ENCODE measurements around the gene IPPK. TPM values are rescaled to one million over a fixed set of nuclear protein-coding genes. Genes with fewer than 3 reads are reported as not detected.

The IPPK gene
- 8.1 and 11.6 TPM in 2 replicates for total RNA-seq (ENCODE audit: low replicate concordance)
- long read RNA-seq, full-length matches to known transcripts, result 27 of 38 reads
- long read RNA-seq, partial matches to known transcripts, result 2 of 38 reads
- long read RNA-seq, other reads (novel, unspliced or antisense), result 9 of 38 reads

DNA sequence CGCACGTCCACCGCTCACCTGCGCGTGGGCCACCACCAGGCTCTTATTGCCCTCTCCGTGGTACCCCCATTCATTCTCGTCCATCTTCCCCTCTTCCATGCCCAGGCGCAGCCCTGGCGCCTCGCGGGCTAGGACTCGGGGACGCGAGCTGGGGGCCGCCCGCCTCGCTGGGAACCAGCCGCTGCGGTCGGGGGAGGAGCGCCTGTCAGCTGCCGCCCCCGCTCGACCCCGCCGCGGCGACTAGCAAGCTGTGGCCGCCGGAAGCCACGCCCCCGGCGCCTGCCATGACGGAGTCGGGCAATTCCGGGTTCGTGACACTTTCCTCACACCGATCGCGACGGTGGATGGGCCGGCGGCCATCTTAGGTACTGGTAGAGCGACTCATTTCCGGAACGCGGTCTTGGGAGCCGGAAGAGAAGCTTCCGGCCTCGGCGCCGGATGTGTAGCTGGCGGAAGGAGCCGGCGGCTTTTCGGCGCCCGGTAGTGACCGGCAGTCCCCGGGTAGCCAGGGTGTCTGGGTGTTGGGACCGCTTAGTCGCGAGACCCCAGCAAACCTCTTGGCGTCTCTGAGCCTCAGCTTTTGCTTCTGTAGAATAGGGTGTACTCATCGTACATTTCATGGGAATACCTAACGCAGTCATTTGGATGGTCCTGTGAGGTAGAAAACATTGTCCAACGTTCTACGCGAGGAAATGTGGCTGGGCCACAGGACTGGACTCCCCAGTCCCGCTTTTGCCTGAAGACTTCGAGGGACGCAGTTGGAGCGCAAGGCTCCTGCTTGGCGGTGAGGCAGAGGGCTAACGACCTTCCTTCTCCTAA lies at the start of gene IPPK:
IPPK (minus strand) TSS at position 242 of the 819 bp plus-strand sequence; CDS start at position 99, 143 bp downstream.
- Mint-ChIP-seq H3K4me3 (peak within 1 kb of the TSS; percentile 96), H3K27ac (peak within 1 kb of the TSS; percentile 92), H3K4me1 (ENCODE audit: unreplicated experiment) (peaks cover 17% of the 10 kb centered on the region), H3K9me3 (no peaks in the 10 kb centered on the region), H3K27me3 (no peaks in the 10 kb centered on the region), H3K36me3 (peaks cover 4% of the 10 kb centered on the region)
- TF ChIP-seq, protein P1, sequence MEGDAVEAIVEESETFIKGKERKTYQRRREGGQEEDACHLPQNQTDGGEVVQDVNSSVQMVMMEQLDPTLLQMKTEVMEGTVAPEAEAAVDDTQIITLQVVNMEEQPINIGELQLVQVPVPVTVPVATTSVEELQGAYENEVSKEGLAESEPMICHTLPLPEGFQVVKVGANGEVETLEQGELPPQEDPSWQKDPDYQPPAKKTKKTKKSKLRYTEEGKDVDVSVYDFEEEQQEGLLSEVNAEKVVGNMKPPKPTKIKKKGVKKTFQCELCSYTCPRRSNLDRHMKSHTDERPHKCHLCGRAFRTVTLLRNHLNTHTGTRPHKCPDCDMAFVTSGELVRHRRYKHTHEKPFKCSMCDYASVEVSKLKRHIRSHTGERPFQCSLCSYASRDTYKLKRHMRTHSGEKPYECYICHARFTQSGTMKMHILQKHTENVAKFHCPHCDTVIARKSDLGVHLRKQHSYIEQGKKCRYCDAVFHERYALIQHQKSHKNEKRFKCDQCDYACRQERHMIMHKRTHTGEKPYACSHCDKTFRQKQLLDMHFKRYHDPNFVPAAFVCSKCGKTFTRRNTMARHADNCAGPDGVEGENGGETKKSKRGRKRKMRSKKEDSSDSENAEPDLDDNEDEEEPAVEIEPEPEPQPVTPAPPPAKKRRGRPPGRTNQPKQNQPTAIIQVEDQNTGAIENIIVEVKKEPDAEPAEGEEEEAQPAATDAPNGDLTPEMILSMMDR (conservative IDR thresholded peaks at IDR 0.05), result no peak
- DNase-seq (ENCODE audit: extremely low spot score, unreplicated experiment), result peak; percentile 96

- no peaks in the 10 kb centered on the region for H3K9me3 Mint-ChIP-seq
- no peak overlapping the region for H3K27ac Mint-ChIP-seq
- H3K36me3 Mint-ChIP-seq, result peaks cover 12% of the 10 kb centered on the region
- H3K27me3 Mint-ChIP-seq, result no peaks in the 10 kb centered on the region
- TF ChIP-seq, protein P1 (conservative IDR thresholded peaks at IDR 0.05), result no peak
- peak; percentile 65 for DNase-seq (ENCODE audit: extremely low spot score, unreplicated experiment)
- no peak overlapping the region for H3K4me3 Mint-ChIP-seq
- peaks cover 11% of the 10 kb centered on the region for H3K4me1 Mint-ChIP-seq (ENCODE audit: unreplicated experiment)
Observed at GRCh38 chr9:92719028-92719647, 49.2 kb upstream of the IPPK start.

DNA sequence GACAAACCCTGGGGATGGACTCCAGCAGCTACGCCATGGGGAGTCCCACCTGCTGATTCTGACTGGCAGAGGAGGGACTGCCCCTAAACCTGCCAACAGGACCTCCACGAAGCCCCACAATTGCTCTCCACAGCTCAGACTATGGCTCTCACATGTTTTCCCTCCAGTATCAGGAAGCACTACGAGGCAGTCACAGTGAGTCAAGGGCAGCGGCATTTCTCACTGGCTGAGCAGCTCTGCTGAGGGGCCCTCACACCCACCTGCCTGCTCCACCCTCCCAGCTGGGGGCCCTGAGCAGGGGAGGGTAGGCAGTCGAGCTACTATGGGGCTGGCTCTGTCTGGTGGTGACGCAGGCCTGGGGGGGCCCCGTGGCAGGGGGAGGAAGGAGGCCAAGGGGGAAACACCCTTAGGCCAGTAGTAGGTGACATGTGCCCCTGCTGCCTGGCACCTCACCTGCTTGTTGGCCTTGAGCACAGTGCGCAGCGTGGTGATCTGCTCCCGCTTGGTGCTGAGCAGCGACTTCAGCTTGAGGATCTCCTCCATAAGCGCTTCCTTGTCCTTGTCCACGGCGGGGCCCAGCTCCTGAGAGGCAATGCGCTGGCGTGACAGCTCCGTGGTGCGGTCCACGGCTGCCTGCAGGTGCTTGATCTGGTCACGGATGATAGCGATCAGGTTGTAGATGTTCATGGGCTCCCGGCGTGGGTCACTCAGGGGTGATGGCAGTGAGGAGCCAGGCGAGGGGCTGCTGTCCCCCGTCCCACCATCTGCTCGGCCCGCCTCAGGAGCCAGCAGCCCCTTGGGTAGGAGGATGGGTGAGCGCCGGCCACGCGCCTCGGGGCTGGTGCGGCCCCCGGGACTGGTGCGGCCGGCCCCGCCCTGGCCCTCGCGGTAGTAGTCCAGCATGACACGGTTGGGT lies 48.4 kb upstream of the IPPK start:
- H3K4me1 Mint-ChIP-seq (ENCODE audit: unreplicated experiment), result peaks cover 5% of the 10 kb centered on the region
- H3K27ac Mint-ChIP-seq, result no peak overlapping the region
- no peaks in the 10 kb centered on the region for H3K9me3 Mint-ChIP-seq
- DNase-seq (ENCODE audit: extremely low spot score, unreplicated experiment), result peak; percentile 67
- H3K4me3 Mint-ChIP-seq, result no peak overlapping the region
- peaks cover 9% of the 10 kb centered on the region for H3K36me3 Mint-ChIP-seq
- H3K27me3 Mint-ChIP-seq, result no peaks in the 10 kb centered on the region
- TF ChIP-seq, protein P1 (conservative IDR thresholded peaks at IDR 0.05), result no peak

DNA sequence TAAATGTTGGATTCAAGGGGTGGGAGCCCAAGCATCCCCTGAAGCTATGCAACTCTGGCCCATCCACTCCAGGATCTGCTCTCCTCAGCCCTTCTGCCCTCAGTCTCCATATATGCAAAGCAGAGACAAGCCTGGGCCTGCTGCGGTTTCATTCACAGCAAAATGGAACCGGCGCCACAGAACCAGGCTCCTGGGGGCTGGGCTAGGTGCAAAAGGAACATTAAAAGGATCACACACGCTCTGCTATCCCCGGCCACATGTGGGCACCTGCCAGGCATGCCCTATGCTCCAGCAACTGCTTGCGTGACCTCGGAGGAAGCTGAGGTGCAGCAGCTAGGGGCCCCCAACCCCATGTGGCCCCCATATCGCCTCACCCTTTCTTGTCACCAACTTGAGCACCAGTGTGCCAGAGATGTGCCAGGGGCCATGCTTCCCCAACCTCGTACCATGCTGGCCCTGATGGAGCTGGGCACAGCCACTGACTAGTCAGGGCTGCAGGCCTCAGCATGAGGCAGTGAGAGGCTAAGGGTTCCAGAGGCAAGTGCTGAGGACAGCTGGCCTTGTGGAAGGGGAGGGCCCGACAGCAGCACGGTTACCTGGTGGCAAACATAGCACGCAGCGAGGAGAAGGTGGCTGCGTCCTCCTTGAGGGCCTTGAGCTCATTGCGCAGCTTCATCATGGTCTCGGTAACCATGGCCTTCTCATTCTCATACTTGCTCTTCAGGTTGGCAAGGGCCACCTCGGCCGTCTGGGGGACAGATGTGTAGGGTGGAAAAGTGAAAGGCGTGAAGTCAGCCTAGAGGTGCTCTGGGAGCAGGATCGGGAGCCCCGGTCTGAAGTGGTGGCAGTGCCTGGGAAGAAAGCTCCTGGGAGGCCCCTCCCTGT lies 47.5 kb upstream of the IPPK start:
- no peaks in the 10 kb centered on the region for H3K9me3 Mint-ChIP-seq
- TF ChIP-seq, protein P1 (conservative IDR thresholded peaks at IDR 0.05), result no peak
- DNase-seq (ENCODE audit: extremely low spot score, unreplicated experiment), result peak; percentile 67
- H3K36me3 Mint-ChIP-seq, result peaks cover 5% of the 10 kb centered on the region
- H3K4me3 Mint-ChIP-seq, result no peak overlapping the region
- H3K4me1 Mint-ChIP-seq (ENCODE audit: unreplicated experiment), result no peaks in the 10 kb centered on the region
- no peaks in the 10 kb centered on the region for H3K27me3 Mint-ChIP-seq
- H3K27ac Mint-ChIP-seq, result no peak overlapping the region

Data from type B pancreatic cell (in vitro differentiated cells).